ENCODE data around the gene PGAM1.

The PGAM1 gene

DNA sequence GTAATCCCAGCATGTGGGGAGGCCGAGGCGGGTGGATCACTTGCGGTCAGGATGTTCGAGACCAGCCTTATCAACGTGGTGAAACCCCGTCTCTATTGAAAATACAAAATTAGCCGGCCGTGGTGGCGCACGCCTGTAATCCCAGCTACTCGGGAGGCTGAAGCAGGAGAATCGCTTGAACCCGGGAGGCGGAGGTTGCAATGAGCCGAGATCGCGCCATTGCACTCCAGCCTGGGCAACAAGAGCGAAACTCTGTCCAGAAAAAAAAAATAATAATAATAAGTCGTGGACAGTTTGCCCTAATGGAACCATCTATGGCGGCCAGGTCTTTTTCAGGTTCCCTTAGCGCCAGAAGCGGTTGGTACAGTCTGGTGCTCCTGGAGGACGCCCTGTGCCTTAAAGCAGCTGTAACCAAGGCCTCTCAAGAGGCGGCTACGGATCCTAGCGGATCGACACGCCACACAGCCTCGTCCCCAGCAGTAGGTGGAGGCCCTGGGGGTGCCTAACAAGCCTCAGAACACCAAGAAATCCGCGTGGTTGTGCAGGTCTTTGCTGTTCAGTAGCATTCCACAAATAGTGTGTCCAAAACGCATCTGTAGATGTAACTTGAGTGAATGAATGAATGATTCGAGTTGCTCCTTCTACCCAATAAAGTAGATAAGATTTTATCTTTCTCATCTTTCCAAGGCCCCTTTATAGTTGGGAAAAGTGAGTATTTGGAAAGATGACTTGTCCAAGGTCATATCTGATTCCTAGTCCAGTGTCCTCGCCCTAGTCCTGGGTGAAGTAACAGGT lies 982 bp downstream of the PGAM1 start (continued):
- TF ChIP-seq ZNF777 (tag by site-specific recombination; IDR thresholded peaks at IDR 0.05; ENCODE audit: borderline replicate concordance) (no peak), ZNF677 (tag by site-specific recombination; IDR thresholded peaks at IDR 0.05) (no peak), ZSCAN30 (tag by site-specific recombination; IDR thresholded peaks at IDR 0.05) (no peak), KLF9 (tag by site-specific recombination; IDR thresholded peaks at IDR 0.05; ENCODE audit: low read depth) (no peak), ZNF221 (tag by site-specific recombination; IDR thresholded peaks at IDR 0.05; ENCODE audit: borderline replicate concordance) (no peak), ZNF670 (tag by site-specific recombination; IDR thresholded peaks at IDR 0.05; ENCODE audit: low read depth) (no peak), ZNF24 (tag by site-specific recombination; IDR thresholded peaks at IDR 0.05) (peak; percentile 79; the same call in 1 of the 2 replicates), OSR2 (tag by site-specific recombination; IDR thresholded peaks at IDR 0.05) (no peak), ZNF146 (tag by site-specific recombination; IDR thresholded peaks at IDR 0.05) (no peak), ZNF112 (tag by site-specific recombination; IDR thresholded peaks at IDR 0.05) (no peak), GLIS2 (tag by site-specific recombination; IDR thresholded peaks at IDR 0.05) (no peak), SCRT2 (tag by site-specific recombination; IDR thresholded peaks at IDR 0.05) (peak; percentile 97), HOXD13 (CRISPR knock-in tag; IDR thresholded peaks at IDR 0.05; ENCODE audit: borderline replicate concordance) (no peak), SCRT1 (tag by site-specific recombination; IDR thresholded peaks at IDR 0.05; ENCODE audit: borderline replicate concordance) (peak; percentile 78), ZNF473 (tag by site-specific recombination; IDR thresholded peaks at IDR 0.05) (no peak), ZNF416 (tag by site-specific recombination; IDR thresholded peaks at IDR 0.05) (no peak), ZNF596 (tag by site-specific recombination; IDR thresholded peaks at IDR 0.05) (no peak), ZNF211 (tag by site-specific recombination; IDR thresholded peaks at IDR 0.05; ENCODE audit: low read depth) (no peak), ZBTB17 (tag by site-specific recombination; IDR thresholded peaks at IDR 0.05) (peak; percentile 11; the same call in 1 of the 2 replicates), ZBTB44 (tag by site-specific recombination; IDR thresholded peaks at IDR 0.05) (no peak), ZNF155 (tag by site-specific recombination; IDR thresholded peaks at IDR 0.05) (no peak)
- TF ChIP-seq, protein P1, sequence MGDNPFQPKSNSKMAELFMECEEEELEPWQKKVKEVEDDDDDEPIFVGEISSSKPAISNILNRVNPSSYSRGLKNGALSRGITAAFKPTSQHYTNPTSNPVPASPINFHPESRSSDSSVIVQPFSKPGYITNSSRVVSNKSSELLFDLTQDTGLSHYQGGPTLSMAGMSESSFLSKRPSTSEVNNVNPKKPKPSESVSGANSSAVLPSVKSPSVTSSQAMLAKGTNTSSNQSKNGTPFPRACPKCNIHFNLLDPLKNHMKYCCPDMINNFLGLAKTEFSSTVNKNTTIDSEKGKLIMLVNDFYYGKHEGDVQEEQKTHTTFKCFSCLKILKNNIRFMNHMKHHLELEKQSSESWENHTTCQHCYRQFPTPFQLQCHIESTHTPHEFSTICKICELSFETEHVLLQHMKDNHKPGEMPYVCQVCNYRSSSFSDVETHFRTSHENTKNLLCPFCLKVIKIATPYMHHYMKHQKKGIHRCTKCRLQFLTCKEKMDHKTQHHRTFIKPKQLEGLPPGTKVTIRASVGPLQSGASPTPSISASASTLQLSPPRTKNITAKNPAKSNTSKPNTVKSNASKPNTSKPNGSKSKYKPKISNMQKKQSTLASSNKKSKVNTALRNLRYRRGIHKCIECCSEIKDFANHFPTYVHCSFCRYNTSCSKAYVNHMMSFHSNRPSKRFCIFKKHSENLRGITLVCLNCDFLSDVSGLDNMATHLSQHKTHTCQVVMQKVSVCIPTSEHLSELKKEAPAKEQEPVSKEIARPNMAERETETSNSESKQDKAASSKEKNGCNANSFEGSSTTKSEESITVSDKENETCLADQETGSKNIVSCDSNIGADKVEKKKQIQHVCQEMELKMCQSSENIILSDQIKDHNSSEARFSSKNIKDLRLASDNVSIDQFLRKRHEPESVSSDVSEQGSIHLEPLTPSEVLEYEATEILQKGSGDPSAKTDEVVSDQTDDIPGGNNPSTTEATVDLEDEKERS (tag by site-specific recombination; IDR thresholded peaks at IDR 0.05), result peak; percentile 87
- TF ChIP-seq, protein P2, sequence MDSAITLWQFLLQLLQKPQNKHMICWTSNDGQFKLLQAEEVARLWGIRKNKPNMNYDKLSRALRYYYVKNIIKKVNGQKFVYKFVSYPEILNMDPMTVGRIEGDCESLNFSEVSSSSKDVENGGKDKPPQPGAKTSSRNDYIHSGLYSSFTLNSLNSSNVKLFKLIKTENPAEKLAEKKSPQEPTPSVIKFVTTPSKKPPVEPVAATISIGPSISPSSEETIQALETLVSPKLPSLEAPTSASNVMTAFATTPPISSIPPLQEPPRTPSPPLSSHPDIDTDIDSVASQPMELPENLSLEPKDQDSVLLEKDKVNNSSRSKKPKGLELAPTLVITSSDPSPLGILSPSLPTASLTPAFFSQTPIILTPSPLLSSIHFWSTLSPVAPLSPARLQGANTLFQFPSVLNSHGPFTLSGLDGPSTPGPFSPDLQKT (IDR thresholded peaks at IDR 0.05; ENCODE audit: borderline replicate concordance, low read depth, low read length), result no peak
- TF ChIP-seq, protein P3, sequence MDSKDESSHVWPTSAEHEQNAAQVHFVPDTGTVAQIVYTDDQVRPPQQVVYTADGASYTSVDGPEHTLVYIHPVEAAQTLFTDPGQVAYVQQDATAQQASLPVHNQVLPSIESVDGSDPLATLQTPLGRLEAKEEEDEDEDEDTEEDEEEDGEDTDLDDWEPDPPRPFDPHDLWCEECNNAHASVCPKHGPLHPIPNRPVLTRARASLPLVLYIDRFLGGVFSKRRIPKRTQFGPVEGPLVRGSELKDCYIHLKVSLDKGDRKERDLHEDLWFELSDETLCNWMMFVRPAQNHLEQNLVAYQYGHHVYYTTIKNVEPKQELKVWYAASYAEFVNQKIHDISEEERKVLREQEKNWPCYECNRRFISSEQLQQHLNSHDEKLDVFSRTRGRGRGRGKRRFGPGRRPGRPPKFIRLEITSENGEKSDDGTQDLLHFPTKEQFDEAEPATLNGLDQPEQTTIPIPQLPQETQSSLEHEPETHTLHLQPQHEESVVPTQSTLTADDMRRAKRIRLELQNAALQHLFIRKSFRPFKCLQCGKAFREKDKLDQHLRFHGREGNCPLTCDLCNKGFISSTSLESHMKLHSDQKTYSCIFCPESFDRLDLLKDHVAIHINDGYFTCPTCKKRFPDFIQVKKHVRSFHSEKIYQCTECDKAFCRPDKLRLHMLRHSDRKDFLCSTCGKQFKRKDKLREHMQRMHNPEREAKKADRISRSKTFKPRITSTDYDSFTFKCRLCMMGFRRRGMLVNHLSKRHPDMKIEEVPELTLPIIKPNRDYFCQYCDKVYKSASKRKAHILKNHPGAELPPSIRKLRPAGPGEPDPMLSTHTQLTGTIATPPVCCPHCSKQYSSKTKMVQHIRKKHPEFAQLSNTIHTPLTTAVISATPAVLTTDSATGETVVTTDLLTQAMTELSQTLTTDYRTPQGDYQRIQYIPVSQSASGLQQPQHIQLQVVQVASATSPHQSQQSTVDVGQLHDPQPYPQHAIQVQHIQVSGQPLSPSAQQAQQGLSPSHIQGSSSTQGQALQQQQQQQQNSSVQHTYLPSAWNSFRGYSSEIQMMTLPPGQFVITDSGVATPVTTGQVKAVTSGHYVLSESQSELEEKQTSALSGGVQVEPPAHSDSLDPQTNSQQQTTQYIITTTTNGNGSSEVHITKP (tag by site-specific recombination; IDR thresholded peaks at IDR 0.05), result peak; percentile 92
- TF ChIP-seq, protein P4, sequence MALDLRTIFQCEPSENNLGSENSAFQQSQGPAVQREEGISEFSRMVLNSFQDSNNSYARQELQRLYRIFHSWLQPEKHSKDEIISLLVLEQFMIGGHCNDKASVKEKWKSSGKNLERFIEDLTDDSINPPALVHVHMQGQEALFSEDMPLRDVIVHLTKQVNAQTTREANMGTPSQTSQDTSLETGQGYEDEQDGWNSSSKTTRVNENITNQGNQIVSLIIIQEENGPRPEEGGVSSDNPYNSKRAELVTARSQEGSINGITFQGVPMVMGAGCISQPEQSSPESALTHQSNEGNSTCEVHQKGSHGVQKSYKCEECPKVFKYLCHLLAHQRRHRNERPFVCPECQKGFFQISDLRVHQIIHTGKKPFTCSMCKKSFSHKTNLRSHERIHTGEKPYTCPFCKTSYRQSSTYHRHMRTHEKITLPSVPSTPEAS (tag by site-specific recombination; IDR thresholded peaks at IDR 0.05), result no peak
- TF ChIP-seq, protein P5, sequence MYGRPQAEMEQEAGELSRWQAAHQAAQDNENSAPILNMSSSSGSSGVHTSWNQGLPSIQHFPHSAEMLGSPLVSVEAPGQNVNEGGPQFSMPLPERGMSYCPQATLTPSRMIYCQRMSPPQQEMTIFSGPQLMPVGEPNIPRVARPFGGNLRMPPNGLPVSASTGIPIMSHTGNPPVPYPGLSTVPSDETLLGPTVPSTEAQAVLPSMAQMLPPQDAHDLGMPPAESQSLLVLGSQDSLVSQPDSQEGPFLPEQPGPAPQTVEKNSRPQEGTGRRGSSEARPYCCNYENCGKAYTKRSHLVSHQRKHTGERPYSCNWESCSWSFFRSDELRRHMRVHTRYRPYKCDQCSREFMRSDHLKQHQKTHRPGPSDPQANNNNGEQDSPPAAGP (tag by site-specific recombination; IDR thresholded peaks at IDR 0.05), result 0 out of 2 replicates have a peak, but pooled peaks have one; percentile 0

Data from HEK293 (cell line).